SJSA1 (cell line): Measurements from ENCODE around the gene MPPED2. TPM values are rescaled to one million over a fixed set of nuclear protein-coding genes. Genes with fewer than 3 reads are reported as not detected.

Source experiments
- DNase-seq, 2 experiments: peaks; one replicate each; pipeline ENCODE4 v3.0.0-alpha.2; 2015 to 2020; ENCODE audit warnings: low spot score in 2 of 2, low read depth in 1 of 2
- H3K27ac ChIP-seq: fragments of 250-450 bp; sonication (Bioruptor Pico); 2 replicates; pipeline ENCODE4 v1.5.1; 2020; ENCODE audit warnings: mild to moderate bottlenecking, moderate library complexity
- H3K27me3 ChIP-seq: fragments of 250-450 bp; sonication (Bioruptor Pico); replicated peaks from 2 replicates; pipeline ENCODE4 v1.5.1; 2020; ENCODE audit warnings: mild to moderate bottlenecking, moderate library complexity
- H3K36me3 ChIP-seq: fragments of 250-450 bp; sonication (Bioruptor Pico); 2 replicates; pipeline ENCODE4 v1.5.1; 2020; ENCODE audit warnings: mild to moderate bottlenecking
- H3K4me1 ChIP-seq: fragments of 250-450 bp; sonication (Bioruptor Pico); replicated peaks from 2 replicates; pipeline ENCODE4 v1.6.1; 2021; ENCODE audit warnings: mild to moderate bottlenecking
- H3K4me3 ChIP-seq: fragments of 250-450 bp; sonication (Bioruptor Pico); 2 replicates; pipeline ENCODE4 v1.5.1; 2020; ENCODE audit warnings: mild to moderate bottlenecking
- H3K9me3 ChIP-seq: fragments of 250-450 bp; sonication (Bioruptor Pico); replicated peaks from 2 replicates; pipeline ENCODE4 v1.5.1; 2020; ENCODE audit warnings: mild to moderate bottlenecking
- total RNA-seq: library from RNA; depleted of rRNA; stranded (reverse); fragments of >200 nt; shearing (Covaris generic); gene quantifications from 2 replicates; pipeline ENCODE4 v1.2.3, GENCODE V29; 2014

MPPED2 gene
- total RNA-seq, 1 experiment from 2014 or later = not detected

DNA sequence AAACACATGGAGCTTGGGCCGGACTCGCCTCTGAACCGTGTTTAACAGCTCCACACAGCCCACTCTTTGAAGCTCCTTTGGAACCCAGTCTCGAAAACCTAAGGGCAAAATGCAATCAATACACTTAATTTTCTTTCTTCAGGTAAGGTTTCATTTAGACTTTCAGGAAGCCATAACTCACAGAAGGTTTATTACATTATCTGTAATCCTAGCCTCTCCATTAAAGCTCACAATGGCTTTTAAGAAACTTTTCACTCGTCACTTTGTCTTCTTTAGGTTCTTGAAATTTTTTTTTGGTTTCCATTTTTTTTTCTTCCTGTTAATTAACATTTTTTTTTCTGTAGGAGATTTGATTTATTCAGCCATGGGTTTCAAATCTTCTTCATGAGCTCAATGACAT lies 171.9 kb downstream of the MPPED2 start:
- H3K9me3 ChIP-seq = no peaks in the 10 kb centered on the region
- no peak overlapping the region for H3K27ac ChIP-seq
- DNase-seq = no peak
- no peaks in the 10 kb centered on the region for H3K4me1 ChIP-seq
- H3K4me3 ChIP-seq = no peak overlapping the region
- no peaks in the 10 kb centered on the region for H3K36me3 ChIP-seq
- peaks cover 12% of the 10 kb centered on the region for H3K27me3 ChIP-seq

DNA sequence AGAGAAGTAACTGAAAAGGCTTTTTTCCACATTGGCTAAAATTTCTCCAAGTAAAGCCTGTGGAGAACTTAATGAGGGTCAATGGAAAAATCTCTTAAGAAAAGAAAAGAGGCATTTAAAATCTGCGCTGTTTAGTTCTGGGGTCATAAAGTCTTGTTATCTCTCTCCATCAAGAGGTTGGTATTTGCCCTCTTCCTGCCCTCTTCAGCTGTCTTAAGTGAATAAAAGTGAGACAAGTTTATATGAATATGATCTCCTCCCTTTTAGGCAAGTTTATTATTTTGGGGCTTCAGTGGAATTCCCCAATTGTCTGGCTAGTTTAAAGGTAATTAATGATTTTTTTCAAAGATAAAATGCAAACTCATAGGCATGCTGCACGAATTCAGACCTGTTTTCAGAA lies 173.6 kb downstream of the MPPED2 start:
- H3K4me1 ChIP-seq = no peaks in the 10 kb centered on the region
- H3K4me3 ChIP-seq = no peak overlapping the region
- H3K36me3 ChIP-seq = no peaks in the 10 kb centered on the region
- no peak for DNase-seq
- no peak overlapping the region for H3K27ac ChIP-seq
- H3K9me3 ChIP-seq = no peaks in the 10 kb centered on the region
- peaks cover 7% of the 10 kb centered on the region; the same call in 1 of the 2 replicates for H3K27me3 ChIP-seq

DNA sequence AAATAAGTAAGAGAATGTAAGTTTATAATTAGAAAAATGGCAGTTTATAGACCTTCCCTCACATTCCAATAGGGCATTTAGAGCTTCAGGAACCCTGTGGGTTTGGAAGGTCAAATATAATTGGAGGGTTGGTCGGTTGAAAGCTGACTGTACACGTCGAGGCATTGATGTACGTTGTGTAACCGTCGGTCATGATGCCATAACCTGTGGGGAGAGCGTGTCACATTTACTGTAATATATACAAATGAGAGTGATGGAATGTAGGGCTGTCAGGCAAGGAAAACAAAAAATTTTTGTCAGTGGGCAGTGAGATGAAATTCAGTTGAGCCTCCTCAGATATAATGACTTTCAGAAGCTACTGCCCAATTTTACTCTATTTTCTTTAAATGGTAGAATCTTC lies 174.8 kb downstream of the MPPED2 start:
- H3K9me3 ChIP-seq = no peaks in the 10 kb centered on the region
- DNase-seq = no peak
- no peaks in the 10 kb centered on the region for H3K36me3 ChIP-seq
- no peaks in the 10 kb centered on the region for H3K4me1 ChIP-seq
- peaks cover 7% of the 10 kb centered on the region; the same call in 1 of the 2 replicates for H3K27me3 ChIP-seq
- no peak overlapping the region for H3K4me3 ChIP-seq
- no peak overlapping the region for H3K27ac ChIP-seq

DNA sequence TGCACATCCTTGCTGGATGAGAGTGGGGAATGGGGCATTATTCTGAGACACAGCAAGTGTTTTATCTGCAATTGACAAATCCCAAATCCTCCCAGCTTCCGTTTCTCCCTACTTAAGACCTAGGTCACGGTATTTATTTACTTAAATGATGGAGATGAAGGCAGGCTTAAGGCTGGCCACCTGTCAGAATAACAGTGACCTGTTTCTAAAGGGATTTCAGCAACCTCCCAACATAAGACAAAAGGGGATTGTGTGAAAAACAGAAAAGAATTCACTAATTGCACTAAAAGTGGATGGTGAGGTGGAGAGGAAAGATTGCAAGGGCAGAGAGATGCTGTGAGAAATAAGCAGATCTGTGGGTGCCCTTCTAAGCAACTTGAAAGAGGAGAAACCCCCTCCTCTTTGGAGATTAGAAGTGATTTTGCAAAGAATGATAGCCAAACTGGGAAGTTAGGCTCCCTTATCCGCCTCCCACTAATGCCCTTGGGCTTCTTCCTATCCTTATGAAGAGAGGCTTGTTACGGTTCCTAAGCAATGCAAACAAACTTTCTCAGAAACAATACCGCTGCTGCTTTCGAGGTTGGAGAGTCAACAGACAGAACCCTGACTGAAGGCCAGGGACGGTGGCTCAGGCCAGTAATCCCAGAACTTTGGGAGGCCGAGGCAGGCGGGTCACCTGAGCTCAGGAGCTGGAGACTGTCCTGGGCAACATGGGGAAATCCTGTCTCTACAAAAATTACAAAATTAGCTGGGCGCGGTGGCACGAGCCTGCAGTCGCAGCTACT lies 179.0 kb downstream of the MPPED2 start:
- Histone ChIP-seq H3K4me1 (no peaks in the 10 kb centered on the region), H3K4me3 (no peak overlapping the region), H3K27me3 (peaks cover 4% of the 10 kb centered on the region; the same call in 1 of the 2 replicates), H3K9me3 (no peaks in the 10 kb centered on the region), H3K27ac (no peak overlapping the region), H3K36me3 (no peaks in the 10 kb centered on the region)
- DNase-seq = no peak

DNA sequence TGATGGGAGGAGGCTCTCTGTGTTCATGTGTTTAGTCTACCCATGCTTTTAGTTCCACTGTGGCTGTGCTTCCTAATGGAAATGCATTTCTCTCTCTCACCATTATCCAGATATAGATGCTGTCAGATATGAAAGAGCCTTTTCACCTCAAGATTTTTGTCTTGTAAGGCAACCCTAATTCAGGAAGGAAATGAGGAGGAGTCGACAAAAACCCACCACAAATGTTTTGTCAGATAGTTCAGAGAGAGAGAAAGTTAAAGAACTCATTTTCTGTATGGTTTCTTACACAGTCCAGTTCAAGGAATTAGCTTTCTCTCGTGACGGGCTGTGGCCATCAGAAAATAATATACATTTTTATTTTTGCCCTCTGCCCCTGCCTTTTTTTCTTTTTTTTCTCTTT lies 180.8 kb downstream of the MPPED2 start:
- H3K27ac ChIP-seq = no peak overlapping the region
- DNase-seq = no peak
- H3K36me3 ChIP-seq = no peaks in the 10 kb centered on the region
- H3K4me3 ChIP-seq = no peak overlapping the region
- H3K9me3 ChIP-seq = no peaks in the 10 kb centered on the region
- H3K4me1 ChIP-seq = no peaks in the 10 kb centered on the region
- no peaks in the 10 kb centered on the region; the same call in 1 of the 2 replicates for H3K27me3 ChIP-seq

DNA sequence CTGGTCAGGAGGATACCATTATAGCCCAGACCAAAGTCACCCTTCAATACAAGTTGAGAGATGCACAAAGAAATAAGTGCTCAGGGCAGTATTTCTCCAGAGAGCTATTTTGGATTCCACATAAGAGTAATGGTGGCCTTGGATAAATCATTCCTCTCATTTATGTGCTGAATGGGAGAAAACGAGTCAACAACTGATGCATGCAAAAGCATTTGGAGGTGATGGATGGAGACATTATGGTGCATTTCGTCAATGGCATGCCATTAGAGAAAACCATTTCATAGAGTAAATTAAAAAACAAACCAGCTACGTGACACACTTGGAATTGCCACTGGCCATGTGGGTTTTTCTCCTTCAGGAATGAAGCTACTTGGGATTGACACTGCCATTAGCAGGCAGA lies 182.0 kb downstream of the MPPED2 start:
- Histone ChIP-seq H3K4me3 (no peak overlapping the region), H3K4me1 (no peaks in the 10 kb centered on the region), H3K36me3 (no peaks in the 10 kb centered on the region), H3K9me3 (no peaks in the 10 kb centered on the region), H3K27ac (no peak overlapping the region), H3K27me3 (no peaks in the 10 kb centered on the region; the same call in 1 of the 2 replicates)
- DNase-seq = no peak

DNA sequence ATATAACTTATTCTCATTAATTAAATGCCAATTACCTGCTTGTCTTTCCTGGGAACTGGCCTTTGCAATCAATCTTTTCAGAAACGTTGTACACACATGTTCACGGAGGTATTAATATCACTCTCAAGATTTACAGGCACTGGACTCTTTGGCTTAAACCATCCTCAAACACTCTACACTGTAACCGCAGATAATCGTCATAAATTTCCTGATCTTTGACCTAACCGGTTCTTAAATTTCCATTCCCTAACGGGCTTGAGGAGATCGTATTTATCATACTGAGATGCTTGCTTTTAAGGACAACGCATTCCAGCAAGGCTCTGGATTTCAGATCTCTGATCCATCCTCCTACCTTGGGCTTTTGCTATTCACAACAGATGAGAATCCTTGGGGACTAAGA lies 190.4 kb downstream of the MPPED2 start:
- Histone ChIP-seq H3K27ac (no peak overlapping the region), H3K9me3 (no peaks in the 10 kb centered on the region), H3K4me1 (no peaks in the 10 kb centered on the region), H3K27me3 (no peaks in the 10 kb centered on the region), H3K36me3 (no peaks in the 10 kb centered on the region), H3K4me3 (no peak overlapping the region)
- DNase-seq = no peak

DNA sequence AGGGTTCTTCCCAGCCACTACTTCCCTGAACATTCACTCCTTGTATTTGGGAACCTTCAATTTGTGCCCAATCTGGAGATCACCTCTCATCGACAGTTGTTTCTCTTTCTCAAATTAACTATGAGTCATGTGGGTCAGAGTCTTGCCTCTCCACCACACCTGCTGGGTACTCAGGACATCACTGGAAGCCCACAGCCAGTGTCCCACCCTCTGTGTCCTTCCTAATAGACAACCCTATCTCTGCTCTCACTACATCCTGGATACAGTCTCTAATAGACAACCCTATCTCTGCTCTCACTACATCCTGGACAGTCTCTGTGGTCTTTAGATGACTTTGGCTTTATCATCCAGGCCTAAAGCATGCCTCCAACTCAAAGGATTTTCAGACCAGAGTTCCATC lies 193.1 kb downstream of the MPPED2 start:
- no peaks in the 10 kb centered on the region for H3K4me1 ChIP-seq
- H3K27me3 ChIP-seq = no peaks in the 10 kb centered on the region
- no peaks in the 10 kb centered on the region for H3K9me3 ChIP-seq
- no peaks in the 10 kb centered on the region for H3K36me3 ChIP-seq
- H3K27ac ChIP-seq = no peak overlapping the region
- no peak for DNase-seq
- H3K4me3 ChIP-seq = no peak overlapping the region

DNA sequence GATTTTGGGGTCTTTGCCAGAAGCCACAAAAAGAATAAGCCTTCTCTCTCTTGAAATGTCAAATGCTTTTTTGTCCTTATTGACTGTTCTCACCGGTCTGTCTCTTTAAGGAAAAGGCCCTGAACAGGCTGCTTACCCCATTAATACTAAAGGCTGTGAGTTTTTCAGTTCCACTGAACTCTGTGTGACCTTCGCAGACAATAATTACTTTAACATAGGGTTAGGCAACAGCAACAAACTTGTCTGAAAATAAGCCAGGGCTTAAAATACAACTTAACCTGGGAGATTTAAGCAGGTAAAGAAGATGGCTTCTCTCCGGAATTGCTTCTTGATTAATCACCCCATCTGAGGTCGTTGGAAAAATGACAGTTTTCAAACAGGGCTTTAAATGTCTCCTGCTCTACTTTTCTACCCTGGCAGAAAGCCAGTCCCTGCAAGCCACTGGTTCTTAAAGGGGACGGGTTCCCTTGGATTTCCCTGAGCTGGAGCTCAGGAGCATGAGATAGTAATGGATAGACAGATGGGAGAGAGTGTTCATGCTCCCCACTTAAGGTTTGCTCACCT lies 193.8 kb downstream of the MPPED2 start:
- Histone ChIP-seq H3K4me3 (no peak overlapping the region), H3K36me3 (no peaks in the 10 kb centered on the region), H3K4me1 (no peaks in the 10 kb centered on the region), H3K9me3 (no peaks in the 10 kb centered on the region), H3K27ac (no peak overlapping the region), H3K27me3 (no peaks in the 10 kb centered on the region)
- DNase-seq = no peak

DNA sequence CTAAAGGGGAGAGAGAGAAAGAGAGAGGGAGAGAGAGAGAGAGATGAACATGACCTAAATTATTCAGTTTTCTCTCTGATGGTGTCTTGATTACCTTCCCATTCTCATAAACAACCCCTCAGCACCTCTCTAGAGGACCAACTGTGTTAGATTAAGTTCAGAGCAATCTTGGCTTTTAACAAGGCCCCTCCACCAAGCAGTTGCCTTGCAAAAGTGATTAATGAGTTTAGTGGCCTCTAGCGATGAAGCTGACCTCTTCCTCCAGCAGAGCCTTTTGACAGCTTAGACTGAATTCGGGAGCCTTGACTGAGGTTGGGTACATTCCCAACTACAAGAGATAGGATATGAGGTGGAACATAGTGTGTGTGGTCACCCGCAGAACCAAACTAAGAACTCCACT lies 197.2 kb downstream of the MPPED2 start:
- DNase-seq = no peak

DNA sequence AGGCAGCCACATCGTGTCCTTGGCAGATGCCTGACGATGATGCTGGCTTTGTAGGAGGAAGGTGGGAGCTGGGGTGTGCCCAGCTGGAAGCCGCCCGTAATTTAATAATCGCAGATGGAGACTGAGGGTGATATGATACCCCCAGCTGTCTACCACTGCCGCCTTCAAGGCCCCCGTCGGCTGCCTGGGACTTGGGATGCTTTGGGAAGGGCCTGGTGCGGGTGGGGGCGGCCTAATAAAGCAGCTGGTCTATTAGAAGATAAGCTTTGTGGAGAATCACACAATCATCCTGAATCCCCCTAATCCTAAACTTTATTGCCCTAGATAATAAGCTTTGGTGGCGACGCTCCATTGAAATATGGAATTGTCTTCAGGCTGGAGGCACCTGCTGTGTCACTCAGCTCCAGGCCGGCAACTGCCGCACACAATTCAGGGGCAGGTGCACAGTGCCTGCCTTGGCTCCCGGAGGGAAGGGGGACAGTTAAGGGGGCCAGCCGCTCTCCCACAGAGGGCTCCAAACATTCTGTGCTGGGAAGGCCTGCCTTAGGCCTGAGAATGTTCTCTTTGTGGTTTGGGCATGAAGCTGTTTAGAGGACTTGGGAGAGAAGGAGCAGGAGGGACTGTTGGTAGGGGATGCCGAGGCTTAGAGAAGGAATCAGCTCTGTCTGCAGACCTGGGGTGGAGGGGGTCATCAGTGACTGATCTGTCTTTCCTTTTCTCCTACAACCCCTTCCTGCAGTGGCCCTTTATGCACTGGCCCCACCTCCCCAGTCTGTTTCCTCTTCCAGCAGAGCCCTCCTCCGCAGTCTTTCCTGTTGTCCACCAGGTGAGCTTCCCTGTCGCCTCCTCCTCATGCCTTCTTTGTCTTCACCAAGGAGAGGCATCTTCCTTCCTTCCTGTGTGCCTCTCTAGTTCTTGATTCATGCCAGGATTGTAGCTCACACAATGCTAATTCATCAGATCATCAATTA lies 198.0 kb downstream of the MPPED2 start:
- no peak for DNase-seq
- Histone ChIP-seq H3K27ac (no peak overlapping the region), H3K36me3 (no peaks in the 10 kb centered on the region), H3K9me3 (no peaks in the 10 kb centered on the region), H3K27me3 (no peaks in the 10 kb centered on the region), H3K4me1 (no peaks in the 10 kb centered on the region), H3K4me3 (no peak overlapping the region)

More for the DNA sequence above, 197.2 kb downstream of the MPPED2 start:
- Histone ChIP-seq H3K4me1 (no peaks in the 10 kb centered on the region), H3K9me3 (no peaks in the 10 kb centered on the region), H3K4me3 (no peak overlapping the region), H3K36me3 (no peaks in the 10 kb centered on the region), H3K27me3 (no peaks in the 10 kb centered on the region), H3K27ac (no peak overlapping the region)

DNA sequence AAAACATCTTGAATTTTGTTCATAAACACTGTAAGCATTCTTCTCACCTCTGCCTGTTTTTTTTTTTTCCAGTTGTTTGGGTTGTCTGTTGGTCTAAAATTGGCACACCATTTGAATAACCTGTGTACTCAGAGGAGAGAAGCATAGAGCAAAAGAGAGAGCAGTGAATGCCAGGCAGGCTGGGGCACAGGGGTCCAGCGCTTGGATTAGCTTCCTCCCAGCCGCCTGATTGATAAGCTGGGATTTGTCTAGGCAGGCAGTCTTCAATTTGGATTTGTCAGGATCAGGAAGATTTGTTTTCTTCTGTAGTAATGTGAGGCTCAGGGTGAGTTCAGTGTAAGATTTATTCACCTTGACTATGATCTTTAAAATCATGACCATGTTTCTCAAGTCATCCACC lies 204.3 kb downstream of the MPPED2 start:
- H3K4me1 ChIP-seq = no peaks in the 10 kb centered on the region
- no peaks in the 10 kb centered on the region for H3K36me3 ChIP-seq
- no peaks in the 10 kb centered on the region for H3K9me3 ChIP-seq
- no peaks in the 10 kb centered on the region for H3K27me3 ChIP-seq
- no peak overlapping the region for H3K27ac ChIP-seq
- no peak overlapping the region for H3K4me3 ChIP-seq
- DNase-seq = no peak

DNA sequence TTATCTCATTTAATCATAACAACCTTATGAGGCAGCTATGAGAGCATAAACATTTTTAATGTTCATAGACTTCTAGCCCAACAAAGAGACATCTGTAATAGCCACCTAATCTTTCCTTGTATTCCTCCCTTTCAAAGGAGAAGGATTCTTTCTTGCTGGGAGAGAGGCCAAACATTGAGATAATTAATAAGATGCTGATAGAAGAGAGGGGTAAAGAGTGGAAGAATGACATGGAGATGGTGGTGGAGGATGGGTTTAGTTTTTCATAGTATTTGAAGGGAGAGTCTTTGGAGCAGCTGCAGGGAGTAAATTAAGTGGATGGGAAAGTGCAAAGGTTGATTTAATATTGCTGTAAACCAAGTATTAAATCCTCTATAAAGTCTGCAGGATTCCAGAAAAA lies 205.3 kb downstream of the MPPED2 start:
- no peak for DNase-seq
- Histone ChIP-seq H3K27ac (no peak overlapping the region), H3K27me3 (no peaks in the 10 kb centered on the region), H3K36me3 (no peaks in the 10 kb centered on the region), H3K9me3 (no peaks in the 10 kb centered on the region), H3K4me3 (no peak overlapping the region), H3K4me1 (no peaks in the 10 kb centered on the region)

DNA sequence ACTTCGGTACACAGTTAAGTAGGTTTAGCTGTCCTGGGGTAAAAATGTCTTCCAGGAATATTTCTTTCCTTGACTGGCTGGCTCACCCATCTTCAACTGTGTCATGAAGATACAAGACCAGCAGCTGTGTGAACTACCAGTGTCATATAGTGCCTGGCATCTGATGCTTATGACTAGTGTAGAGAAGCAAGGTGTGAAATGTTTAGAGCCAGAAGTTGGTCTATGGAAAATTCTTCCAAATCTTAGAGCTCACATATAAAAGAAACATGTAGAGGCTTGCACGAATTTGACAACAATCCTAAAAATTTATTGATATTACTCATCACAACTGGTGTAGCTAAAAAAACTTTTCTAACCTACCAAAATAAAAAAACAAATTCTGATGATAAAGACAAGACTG lies 208.8 kb downstream of the MPPED2 start:
- no peaks in the 10 kb centered on the region for H3K9me3 ChIP-seq
- no peaks in the 10 kb centered on the region for H3K36me3 ChIP-seq
- H3K27me3 ChIP-seq = no peaks in the 10 kb centered on the region
- no peak overlapping the region for H3K4me3 ChIP-seq
- no peaks in the 10 kb centered on the region for H3K4me1 ChIP-seq
- DNase-seq = no peak
- H3K27ac ChIP-seq = no peak overlapping the region
